ENCODE results near the gene COL4A4. TPM values are rescaled to one million over a fixed set of nuclear protein-coding genes. Genes with fewer than 3 reads are reported as not detected.

Gene COL4A4
- total and polyA plus RNA-seq, 2 experiments from 2014 or later: 0.47 to 3.0 TPM

- H3K27ac ChIP-seq: no peak overlapping the region
- no peak overlapping the region for H3K4me3 ChIP-seq
- H3K79me2 ChIP-seq: no peaks in the 10 kb centered on the region
- WGBS (ENCODE audit: low lambda C conversion rate, missing lambda C conversion rate): 87% methylated on average over 12 of the region's 12 CpGs
- no peaks in the 10 kb centered on the region for H4K20me1 ChIP-seq (ENCODE audit: insufficient read depth, poor library complexity, severe bottlenecking)
- no peak for TF ChIP-seq EZH2 (IDR thresholded peaks at IDR 0.05; ENCODE audit: borderline replicate concordance)
- TF ChIP-seq, protein P1, sequence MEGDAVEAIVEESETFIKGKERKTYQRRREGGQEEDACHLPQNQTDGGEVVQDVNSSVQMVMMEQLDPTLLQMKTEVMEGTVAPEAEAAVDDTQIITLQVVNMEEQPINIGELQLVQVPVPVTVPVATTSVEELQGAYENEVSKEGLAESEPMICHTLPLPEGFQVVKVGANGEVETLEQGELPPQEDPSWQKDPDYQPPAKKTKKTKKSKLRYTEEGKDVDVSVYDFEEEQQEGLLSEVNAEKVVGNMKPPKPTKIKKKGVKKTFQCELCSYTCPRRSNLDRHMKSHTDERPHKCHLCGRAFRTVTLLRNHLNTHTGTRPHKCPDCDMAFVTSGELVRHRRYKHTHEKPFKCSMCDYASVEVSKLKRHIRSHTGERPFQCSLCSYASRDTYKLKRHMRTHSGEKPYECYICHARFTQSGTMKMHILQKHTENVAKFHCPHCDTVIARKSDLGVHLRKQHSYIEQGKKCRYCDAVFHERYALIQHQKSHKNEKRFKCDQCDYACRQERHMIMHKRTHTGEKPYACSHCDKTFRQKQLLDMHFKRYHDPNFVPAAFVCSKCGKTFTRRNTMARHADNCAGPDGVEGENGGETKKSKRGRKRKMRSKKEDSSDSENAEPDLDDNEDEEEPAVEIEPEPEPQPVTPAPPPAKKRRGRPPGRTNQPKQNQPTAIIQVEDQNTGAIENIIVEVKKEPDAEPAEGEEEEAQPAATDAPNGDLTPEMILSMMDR (IDR thresholded peaks at IDR 0.05; ENCODE audit: poor library complexity): no peak
- TF ChIP-seq EZH2phosphoT487 (IDR thresholded peaks at IDR 0.05; ENCODE audit: low read depth, severe bottlenecking, unreplicated experiment): no peak
- H3K27me3 ChIP-seq: no peaks in the 10 kb centered on the region
- no peaks in the 10 kb centered on the region for H3K36me3 ChIP-seq (replicated peaks; ENCODE audit: insufficient read depth, low read depth)
- H3K9me2 ChIP-seq (replicated peaks; ENCODE audit: insufficient read depth): no peaks in the 10 kb centered on the region
- no peak overlapping the region for H2AFZ ChIP-seq
- no peak for DNase-seq (ENCODE audit: low spot score)
- H3K4me1 ChIP-seq (ENCODE audit: insufficient read depth): peaks cover 14% of the 10 kb centered on the region
- H3K4me2 ChIP-seq: no peak overlapping the region
- H3K9me3 ChIP-seq (ENCODE audit: low read depth): no peaks in the 10 kb centered on the region
Observed at GRCh38 chr2:226983895-226984749, 179.9 kb downstream of the COL4A4 start.

DNA sequence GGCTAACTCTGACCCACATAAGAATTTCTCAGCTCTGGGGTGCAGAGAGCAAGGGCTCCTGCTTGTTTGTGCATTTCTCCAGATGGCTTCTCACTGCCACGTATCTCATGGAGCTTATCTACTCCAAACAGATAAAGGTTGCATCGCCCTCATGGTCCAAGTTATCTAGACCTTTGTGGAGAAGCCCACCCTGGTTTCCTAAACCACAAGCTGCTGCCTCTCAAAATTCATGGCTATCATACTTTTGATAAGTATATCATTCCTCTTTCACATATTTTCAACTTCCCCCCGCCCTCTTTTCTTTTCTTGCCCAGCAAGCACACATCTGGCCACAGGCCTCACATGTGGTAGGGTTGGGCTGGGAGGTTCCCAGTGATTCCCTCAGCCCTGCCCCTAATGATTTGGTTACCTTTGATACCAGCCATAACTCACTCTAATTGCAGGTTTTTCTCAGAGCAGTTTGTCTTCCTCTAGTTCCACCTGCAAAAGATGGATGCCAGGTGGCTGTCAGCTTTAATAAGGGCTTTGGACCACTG lies 182.1 kb downstream of the COL4A4 start:
- Histone ChIP-seq H3K27me3 (no peaks in the 10 kb centered on the region), H3K9me3 (ENCODE audit: low read depth) (no peaks in the 10 kb centered on the region), H3K4me1 (ENCODE audit: insufficient read depth) (peaks cover 24% of the 10 kb centered on the region), H3K79me2 (no peaks in the 10 kb centered on the region), H3K36me3 (replicated peaks; ENCODE audit: insufficient read depth, low read depth) (no peaks in the 10 kb centered on the region), H3K9me2 (replicated peaks; ENCODE audit: insufficient read depth) (no peaks in the 10 kb centered on the region), H2AFZ (no peak overlapping the region), H3K4me3 (no peak overlapping the region), H3K27ac (peak overlapping the region; percentile 11), H4K20me1 (ENCODE audit: insufficient read depth, poor library complexity, severe bottlenecking) (no peaks in the 10 kb centered on the region), H3K4me2 (no peak overlapping the region)
- DNase-seq (ENCODE audit: low spot score): peak; percentile 47
- TF ChIP-seq EZH2phosphoT487 (IDR thresholded peaks at IDR 0.05; ENCODE audit: low read depth, severe bottlenecking, unreplicated experiment): no peak
- TF ChIP-seq, protein P1 (IDR thresholded peaks at IDR 0.05; ENCODE audit: poor library complexity): no peak
- TF ChIP-seq EZH2 (IDR thresholded peaks at IDR 0.05; ENCODE audit: borderline replicate concordance): no peak
- 60% methylated on average over 3 of the region's 3 CpGs for WGBS (ENCODE audit: low lambda C conversion rate, missing lambda C conversion rate)

DNA sequence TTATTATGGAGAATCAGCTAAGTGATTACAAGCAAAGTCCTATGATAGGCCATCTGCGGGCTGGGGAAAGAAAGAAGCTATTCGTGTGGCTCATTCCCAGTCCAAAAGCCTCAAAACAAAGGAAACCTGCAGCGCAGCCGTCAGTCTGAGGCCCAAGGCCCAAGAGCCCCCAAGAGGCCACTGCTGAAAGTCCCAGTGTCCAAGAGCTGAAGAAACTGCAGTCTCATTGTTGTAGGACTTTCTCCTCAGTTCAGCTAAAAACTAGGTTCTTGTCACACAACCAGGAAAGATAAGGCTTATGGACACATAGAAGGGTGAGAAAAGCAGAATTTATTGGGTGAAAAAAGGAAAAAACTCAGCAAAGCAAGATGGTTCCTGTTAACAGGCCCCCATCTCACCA lies 185.0 kb downstream of the COL4A4 start:
- no peak for TF ChIP-seq EZH2phosphoT487 (IDR thresholded peaks at IDR 0.05; ENCODE audit: low read depth, severe bottlenecking, unreplicated experiment)
- TF ChIP-seq, protein P1 (IDR thresholded peaks at IDR 0.05; ENCODE audit: poor library complexity): no peak
- TF ChIP-seq EZH2 (IDR thresholded peaks at IDR 0.05; ENCODE audit: borderline replicate concordance): no peak

More for the DNA sequence above, 185.0 kb downstream of the COL4A4 start:
- H3K27me3 ChIP-seq: no peaks in the 10 kb centered on the region
- H3K4me2 ChIP-seq: no peak overlapping the region
- H3K79me2 ChIP-seq: no peaks in the 10 kb centered on the region
- no peak for DNase-seq (ENCODE audit: low spot score)
- H3K36me3 ChIP-seq (replicated peaks; ENCODE audit: insufficient read depth, low read depth): no peaks in the 10 kb centered on the region
- no peaks in the 10 kb centered on the region for H3K9me2 ChIP-seq (replicated peaks; ENCODE audit: insufficient read depth)
- 81% methylated on average over 4 of the region's 4 CpGs for WGBS (ENCODE audit: low lambda C conversion rate, missing lambda C conversion rate)
- H4K20me1 ChIP-seq (ENCODE audit: insufficient read depth, poor library complexity, severe bottlenecking): no peaks in the 10 kb centered on the region
- H3K4me3 ChIP-seq: no peak overlapping the region
- H3K9me3 ChIP-seq (ENCODE audit: low read depth): no peaks in the 10 kb centered on the region
- peaks cover 16% of the 10 kb centered on the region for H3K4me1 ChIP-seq (ENCODE audit: insufficient read depth)
- no peak overlapping the region for H2AFZ ChIP-seq
- no peak overlapping the region for H3K27ac ChIP-seq
